ENCODE measurements around the gene MAOA.
A peak's percentile ranks its signal among the peaks of the same experiment; 100 is the strongest.

MAOA gene

DNA sequence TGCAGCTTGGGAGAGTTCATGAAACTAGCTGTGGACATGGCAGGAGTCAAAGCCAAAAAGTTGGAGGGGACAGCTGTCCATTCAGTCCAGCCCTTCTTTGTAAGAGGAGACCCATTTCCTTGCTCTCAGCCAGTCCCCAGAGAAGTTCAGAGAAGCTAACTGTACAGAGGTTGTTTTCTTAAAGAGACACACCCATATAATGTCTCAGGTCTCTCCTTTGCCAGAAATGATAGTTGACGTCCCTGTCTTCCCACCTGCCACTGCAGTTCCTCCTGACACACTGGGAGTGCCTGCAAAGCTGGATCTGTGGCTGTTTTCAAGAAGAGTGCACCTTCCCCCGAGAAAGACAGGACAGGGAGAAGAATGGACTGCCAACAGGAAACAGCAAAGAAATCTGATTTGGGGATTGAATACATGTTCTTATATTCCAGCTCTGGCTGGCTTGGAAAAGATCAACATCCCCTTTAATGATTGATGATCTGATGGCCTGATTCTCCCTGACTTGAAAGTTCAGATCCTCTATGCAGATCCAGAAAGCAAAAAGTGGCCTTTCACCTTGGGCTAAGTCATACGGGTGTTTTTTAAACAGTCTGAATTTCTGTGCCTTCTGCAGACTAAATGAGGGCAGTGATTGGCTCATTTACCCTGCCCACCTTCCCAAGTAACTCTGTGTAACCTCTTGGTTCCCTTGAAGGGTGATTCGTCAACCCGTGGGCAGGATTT lies 87.2 kb downstream of the MAOA start:
- peaks cover 5% of the 10 kb centered on the region for H3K4me1 Mint-ChIP-seq
- H3K27ac Mint-ChIP-seq: no peak overlapping the region
- H3K27me3 Mint-ChIP-seq (ENCODE audit: low read depth, poor library complexity): no peaks in the 10 kb centered on the region
- no peak overlapping the region for H3K4me3 Mint-ChIP-seq
- H3K9me3 Mint-ChIP-seq: no peaks in the 10 kb centered on the region
- no peaks in the 10 kb centered on the region for H3K36me3 Mint-ChIP-seq (ENCODE audit: low read depth)
- TF ChIP-seq, protein P1, sequence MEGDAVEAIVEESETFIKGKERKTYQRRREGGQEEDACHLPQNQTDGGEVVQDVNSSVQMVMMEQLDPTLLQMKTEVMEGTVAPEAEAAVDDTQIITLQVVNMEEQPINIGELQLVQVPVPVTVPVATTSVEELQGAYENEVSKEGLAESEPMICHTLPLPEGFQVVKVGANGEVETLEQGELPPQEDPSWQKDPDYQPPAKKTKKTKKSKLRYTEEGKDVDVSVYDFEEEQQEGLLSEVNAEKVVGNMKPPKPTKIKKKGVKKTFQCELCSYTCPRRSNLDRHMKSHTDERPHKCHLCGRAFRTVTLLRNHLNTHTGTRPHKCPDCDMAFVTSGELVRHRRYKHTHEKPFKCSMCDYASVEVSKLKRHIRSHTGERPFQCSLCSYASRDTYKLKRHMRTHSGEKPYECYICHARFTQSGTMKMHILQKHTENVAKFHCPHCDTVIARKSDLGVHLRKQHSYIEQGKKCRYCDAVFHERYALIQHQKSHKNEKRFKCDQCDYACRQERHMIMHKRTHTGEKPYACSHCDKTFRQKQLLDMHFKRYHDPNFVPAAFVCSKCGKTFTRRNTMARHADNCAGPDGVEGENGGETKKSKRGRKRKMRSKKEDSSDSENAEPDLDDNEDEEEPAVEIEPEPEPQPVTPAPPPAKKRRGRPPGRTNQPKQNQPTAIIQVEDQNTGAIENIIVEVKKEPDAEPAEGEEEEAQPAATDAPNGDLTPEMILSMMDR (IDR thresholded peaks at IDR 0.05): no peak
- DNase-seq: no peak

DNA sequence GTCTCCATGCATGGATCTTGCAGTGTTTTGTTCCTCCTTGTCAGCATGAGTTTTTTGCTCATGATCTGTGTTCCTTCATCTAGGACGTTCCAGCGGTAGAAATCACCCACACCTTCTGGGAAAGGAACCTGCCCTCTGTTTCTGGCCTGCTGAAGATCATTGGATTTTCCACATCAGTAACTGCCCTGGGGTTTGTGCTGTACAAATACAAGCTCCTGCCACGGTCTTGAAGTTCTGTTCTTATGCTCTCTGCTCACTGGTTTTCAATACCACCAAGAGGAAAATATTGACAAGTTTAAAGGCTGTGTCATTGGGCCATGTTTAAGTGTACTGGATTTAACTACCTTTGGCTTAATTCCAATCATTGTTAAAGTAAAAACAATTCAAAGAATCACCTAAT lies 88.2 kb downstream of the MAOA start:
- no peak overlapping the region for H3K27ac Mint-ChIP-seq

DNA sequence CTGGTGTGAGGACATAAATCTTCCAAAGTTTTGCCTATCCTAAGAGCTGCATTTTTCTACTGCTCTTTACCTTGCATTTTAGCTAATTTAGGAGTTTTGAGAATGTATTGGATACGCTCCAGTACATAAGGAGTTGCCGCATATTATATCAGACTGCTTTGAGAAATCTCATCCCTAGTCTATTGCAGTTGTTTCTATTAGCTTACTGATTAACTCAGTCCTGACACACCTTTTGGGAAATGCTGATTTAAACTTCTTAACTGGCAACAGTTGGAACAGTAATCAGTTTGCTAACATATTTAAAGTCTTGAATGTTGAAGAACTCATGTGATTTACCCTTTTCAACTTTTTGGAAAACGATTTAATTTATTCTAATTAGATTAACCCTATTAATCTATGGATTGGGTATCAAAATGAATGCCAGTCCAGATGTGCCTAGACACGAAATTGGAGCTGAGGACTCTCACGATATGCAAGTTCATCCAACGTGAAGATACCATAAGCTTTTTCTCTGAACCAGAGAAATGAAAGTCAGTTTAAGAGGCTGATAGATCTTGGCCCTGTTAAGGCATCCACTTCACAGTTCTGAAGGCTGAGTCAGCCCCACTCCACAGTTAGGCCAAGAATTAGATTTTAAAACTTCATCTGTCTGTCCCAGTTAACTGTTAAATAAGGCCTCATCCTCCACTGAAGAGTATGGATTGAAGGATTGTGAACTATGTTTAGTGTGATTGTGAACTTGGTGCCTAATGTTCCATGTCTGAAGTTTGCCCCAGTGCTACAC lies 90.0 kb downstream of the MAOA start:
- no peak for DNase-seq
- H3K36me3 Mint-ChIP-seq (ENCODE audit: low read depth): no peaks in the 10 kb centered on the region
- H3K27ac Mint-ChIP-seq: no peak overlapping the region
- H3K4me1 Mint-ChIP-seq: peaks cover 10% of the 10 kb centered on the region
- TF ChIP-seq, protein P1 (IDR thresholded peaks at IDR 0.05): no peak
- H3K27me3 Mint-ChIP-seq (ENCODE audit: low read depth, poor library complexity): no peaks in the 10 kb centered on the region
- no peaks in the 10 kb centered on the region for H3K9me3 Mint-ChIP-seq
- no peak overlapping the region for H3K4me3 Mint-ChIP-seq

More for the DNA sequence above, 88.2 kb downstream of the MAOA start:
- no peak for DNase-seq
- Mint-ChIP-seq H3K4me1 (peaks cover 10% of the 10 kb centered on the region), H3K36me3 (ENCODE audit: low read depth) (no peaks in the 10 kb centered on the region), H3K9me3 (no peaks in the 10 kb centered on the region), H3K4me3 (no peak overlapping the region), H3K27me3 (ENCODE audit: low read depth, poor library complexity) (no peaks in the 10 kb centered on the region)
- TF ChIP-seq, protein P1 (IDR thresholded peaks at IDR 0.05): no peak

DNA sequence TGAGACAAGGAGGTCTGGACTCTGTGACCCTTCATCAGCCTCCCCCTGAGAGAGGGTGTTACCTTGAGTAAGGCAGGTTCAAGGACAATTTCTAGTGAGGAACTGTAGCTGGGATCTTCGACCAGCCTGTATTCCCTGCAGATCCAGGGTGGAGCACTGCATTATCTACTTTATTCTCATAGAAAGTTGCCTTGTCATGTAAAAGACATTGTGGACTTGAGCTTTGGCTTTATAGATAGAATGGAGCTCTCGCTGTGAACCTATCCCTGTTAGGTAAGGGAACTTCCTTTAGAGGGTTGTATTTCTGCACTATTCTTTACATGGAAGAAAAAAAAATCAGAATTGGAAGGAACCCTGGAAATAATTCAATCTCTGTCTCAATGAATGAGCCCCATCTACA lies 91.4 kb downstream of the MAOA start:
- TF ChIP-seq, protein P1 (IDR thresholded peaks at IDR 0.05): no peak
- H3K4me3 Mint-ChIP-seq: no peak overlapping the region
- DNase-seq: no peak
- no peaks in the 10 kb centered on the region for H3K36me3 Mint-ChIP-seq (ENCODE audit: low read depth)
- no peaks in the 10 kb centered on the region for H3K27me3 Mint-ChIP-seq (ENCODE audit: low read depth, poor library complexity)
- peaks cover 10% of the 10 kb centered on the region for H3K4me1 Mint-ChIP-seq
- H3K9me3 Mint-ChIP-seq: peaks cover 3% of the 10 kb centered on the region
- H3K27ac Mint-ChIP-seq: no peak overlapping the region

DNA sequence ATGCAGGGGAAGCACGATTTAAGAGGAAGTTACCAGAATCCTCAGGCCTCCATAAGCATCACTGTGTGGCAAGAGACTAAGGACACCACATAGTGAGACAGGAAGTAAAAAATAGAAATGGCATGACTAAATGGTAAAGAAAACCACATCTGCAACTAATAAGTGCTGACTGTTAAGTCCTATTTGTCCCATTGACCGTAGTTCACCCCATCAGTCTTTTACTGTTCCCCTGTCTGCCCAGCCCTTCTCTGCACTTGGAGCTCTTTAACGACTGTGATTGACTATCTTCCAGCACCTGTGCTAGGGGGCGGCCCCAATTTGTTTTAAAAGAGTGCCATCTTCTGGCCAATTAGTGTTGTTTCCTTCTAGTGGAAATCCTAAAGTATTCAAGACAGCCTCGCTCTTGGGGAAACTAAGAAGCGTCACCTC lies 94.2 kb downstream of the MAOA start:
- no peak overlapping the region for H3K27ac Mint-ChIP-seq
- H3K4me1 Mint-ChIP-seq: peaks cover 5% of the 10 kb centered on the region
- H3K36me3 Mint-ChIP-seq (ENCODE audit: low read depth): no peaks in the 10 kb centered on the region
- peaks cover 3% of the 10 kb centered on the region for H3K27me3 Mint-ChIP-seq (ENCODE audit: low read depth, poor library complexity)
- TF ChIP-seq, protein P1 (IDR thresholded peaks at IDR 0.05): peak; percentile 54
- peaks cover 9% of the 10 kb centered on the region for H3K9me3 Mint-ChIP-seq
- no peak overlapping the region for H3K4me3 Mint-ChIP-seq
- peak; percentile 44 for DNase-seq

Data from nephron progenitor cell (in vitro differentiated cells).